Measurements from ENCODE around the gene C12orf43. TPM values are rescaled to one million over a fixed set of nuclear protein-coding genes. Genes with fewer than 3 reads are reported as not detected.
A peak's percentile ranks its signal among the peaks of the same experiment; 100 is the strongest.

C12orf43 gene
- total and polyA plus RNA-seq, 5 donors = 7.5 to 13.0 (median 9.6) TPM

GRCh38 chr12:120996133-120996746, 20.0 kb downstream of the C12orf43 start:
- no peaks in the 10 kb centered on the region for H3K4me1 ChIP-seq (ENCODE audit: control insufficient read depth, insufficient read depth, low read length)
- H3K27ac ChIP-seq (ENCODE audit: low read length) = no peak overlapping the region
- intact Hi-C loops (cut with DNase I) = no loop called here
- DNase-seq = no peak
- ATAC-seq = no peak
- no peak overlapping the region for H3K4me3 ChIP-seq (ENCODE audit: low read length)
- no peaks in the 10 kb centered on the region for H3K9me3 ChIP-seq (ENCODE audit: control insufficient read depth, low read length)
- H3K27me3 ChIP-seq (ENCODE audit: control insufficient read depth, insufficient read depth) = no peaks in the 10 kb centered on the region
- 81% methylated on average over 11 of the region's 11 CpGs for WGBS

GRCh38 chr12:120994589-120995337, 21.5 kb downstream of the C12orf43 start:
- intact Hi-C loops (cut with DNase I) = no loop called here
- WGBS = 92% methylated on average over 2 of the region's 2 CpGs

GRCh38 chr12:120994059-120994458, 22.2 kb downstream of the C12orf43 start:
- H3K9me3 ChIP-seq (ENCODE audit: control insufficient read depth, low read length) = no peaks in the 10 kb centered on the region
- H3K27me3 ChIP-seq (ENCODE audit: control insufficient read depth, insufficient read depth) = no peaks in the 10 kb centered on the region
- no peak overlapping the region for H3K4me3 ChIP-seq (ENCODE audit: low read length)
- no peak overlapping the region for H3K27ac ChIP-seq (ENCODE audit: low read length)
- intact Hi-C loops (cut with DNase I) = no loop called here
- H3K4me1 ChIP-seq (ENCODE audit: control insufficient read depth, insufficient read depth, low read length) = no peaks in the 10 kb centered on the region
- peak in 1 of 2 donors; percentile 25 for ATAC-seq
- WGBS = 90% methylated on average over 15 of the region's 15 CpGs
- no peak for DNase-seq

More at GRCh38 chr12:120994589-120995337, 21.5 kb downstream of the C12orf43 start:
- no peak overlapping the region for H3K27ac ChIP-seq (ENCODE audit: low read length)
- no peak for ATAC-seq
- H3K9me3 ChIP-seq (ENCODE audit: control insufficient read depth, low read length) = no peaks in the 10 kb centered on the region
- H3K4me1 ChIP-seq (ENCODE audit: control insufficient read depth, insufficient read depth, low read length) = no peaks in the 10 kb centered on the region
- no peak overlapping the region for H3K4me3 ChIP-seq (ENCODE audit: low read length)
- DNase-seq = no peak
- H3K27me3 ChIP-seq (ENCODE audit: control insufficient read depth, insufficient read depth) = no peaks in the 10 kb centered on the region

GRCh38 chr12:120993496-120993895, 22.8 kb downstream of the C12orf43 start:
- no peak overlapping the region for H3K4me3 ChIP-seq (ENCODE audit: low read length)
- ATAC-seq (no peak), DNase-seq (no peak)
- no peaks in the 10 kb centered on the region for H3K9me3 ChIP-seq (ENCODE audit: control insufficient read depth, low read length)
- intact Hi-C loops (cut with DNase I) = no loop called here
- WGBS = 80% methylated on average over 11 of the region's 11 CpGs
- H3K4me1 ChIP-seq (ENCODE audit: control insufficient read depth, insufficient read depth, low read length) = no peaks in the 10 kb centered on the region
- no peak overlapping the region for H3K27ac ChIP-seq (ENCODE audit: low read length)
- H3K27me3 ChIP-seq (ENCODE audit: control insufficient read depth, insufficient read depth) = no peaks in the 10 kb centered on the region

GRCh38 chr12:120992989-120993388, 23.3 kb downstream of the C12orf43 start:
- Histone ChIP-seq H3K4me1 (ENCODE audit: control insufficient read depth, insufficient read depth, low read length) (no peaks in the 10 kb centered on the region), H3K27me3 (ENCODE audit: control insufficient read depth, insufficient read depth) (no peaks in the 10 kb centered on the region), H3K4me3 (ENCODE audit: low read length) (no peak overlapping the region), H3K27ac (ENCODE audit: low read length) (no peak overlapping the region), H3K9me3 (ENCODE audit: control insufficient read depth, low read length) (no peaks in the 10 kb centered on the region)
- 86% methylated on average over 1 of the region's 1 CpG for WGBS
- intact Hi-C loops (cut with DNase I) = no loop called here
- no peak for ATAC-seq
- DNase-seq = no peak

- intact Hi-C loops (cut with DNase I) = no loop called here
- no peak for ATAC-seq
- no peaks in the 10 kb centered on the region for H3K4me1 ChIP-seq (ENCODE audit: control insufficient read depth, insufficient read depth, low read length)
Measured at GRCh38 chr12:120991965-120992364, 24.3 kb downstream of the C12orf43 start.

GRCh38 chr12:120990487-120991055, 25.7 kb downstream of the C12orf43 start:
- intact Hi-C loops (cut with DNase I) = no loop called here
- H3K27me3 ChIP-seq (ENCODE audit: control insufficient read depth, insufficient read depth) = no peaks in the 10 kb centered on the region

More at GRCh38 chr12:120991965-120992364, 24.3 kb downstream of the C12orf43 start:
- no peaks in the 10 kb centered on the region for H3K9me3 ChIP-seq (ENCODE audit: control insufficient read depth, low read length)
- H3K27ac ChIP-seq (ENCODE audit: low read length) = no peak overlapping the region
- DNase-seq = no peak
- no peak overlapping the region for H3K4me3 ChIP-seq (ENCODE audit: low read length)
- H3K27me3 ChIP-seq (ENCODE audit: control insufficient read depth, insufficient read depth) = no peaks in the 10 kb centered on the region

GRCh38 chr12:120989687-120990086, 26.6 kb downstream of the C12orf43 start:
- WGBS = 87% methylated on average over 3 of the region's 3 CpGs
- H3K9me3 ChIP-seq (ENCODE audit: control insufficient read depth, low read length) = no peaks in the 10 kb centered on the region
- no peak for ATAC-seq
- no peak overlapping the region for H3K27ac ChIP-seq (ENCODE audit: low read length)
- H3K27me3 ChIP-seq (ENCODE audit: control insufficient read depth, insufficient read depth) = no peaks in the 10 kb centered on the region
- intact Hi-C loops (cut with DNase I) = no loop called here
- DNase-seq = no peak
- H3K4me3 ChIP-seq (ENCODE audit: low read length) = no peak overlapping the region
- H3K4me1 ChIP-seq (ENCODE audit: control insufficient read depth, insufficient read depth, low read length) = no peaks in the 10 kb centered on the region

More at GRCh38 chr12:120990487-120991055, 25.7 kb downstream of the C12orf43 start:
- no peak for ATAC-seq
- Histone ChIP-seq H3K4me3 (ENCODE audit: low read length) (no peak overlapping the region), H3K27ac (ENCODE audit: low read length) (no peak overlapping the region), H3K4me1 (ENCODE audit: control insufficient read depth, insufficient read depth, low read length) (no peaks in the 10 kb centered on the region), H3K9me3 (ENCODE audit: control insufficient read depth, low read length) (no peaks in the 10 kb centered on the region)
- 69% methylated on average over 2 of the region's 2 CpGs for WGBS
- no peak for DNase-seq

GRCh38 chr12:120988658-120989057, 27.6 kb downstream of the C12orf43 start:
- WGBS = 89% methylated on average over 17 of the region's 17 CpGs
- intact Hi-C loops (cut with DNase I) = no loop called here

GRCh38 chr12:120988234-120988633, 28.1 kb downstream of the C12orf43 start:
- no peak for ATAC-seq
- no peak overlapping the region for H3K4me3 ChIP-seq (ENCODE audit: low read length)
- DNase-seq = no peak
- 86% methylated on average over 4 of the region's 4 CpGs for WGBS
- H3K9me3 ChIP-seq (ENCODE audit: control insufficient read depth, low read length) = no peaks in the 10 kb centered on the region
- intact Hi-C loops (cut with DNase I) = no loop called here
- no peak overlapping the region for H3K27ac ChIP-seq (ENCODE audit: low read length)
- H3K27me3 ChIP-seq (ENCODE audit: control insufficient read depth, insufficient read depth) = no peaks in the 10 kb centered on the region
- no peaks in the 10 kb centered on the region for H3K4me1 ChIP-seq (ENCODE audit: control insufficient read depth, insufficient read depth, low read length)

More at GRCh38 chr12:120988658-120989057, 27.6 kb downstream of the C12orf43 start:
- Histone ChIP-seq H3K27ac (ENCODE audit: low read length) (no peak overlapping the region), H3K9me3 (ENCODE audit: control insufficient read depth, low read length) (no peaks in the 10 kb centered on the region), H3K4me3 (ENCODE audit: low read length) (no peak overlapping the region), H3K27me3 (ENCODE audit: control insufficient read depth, insufficient read depth) (no peaks in the 10 kb centered on the region), H3K4me1 (ENCODE audit: control insufficient read depth, insufficient read depth, low read length) (no peaks in the 10 kb centered on the region)
- DNase-seq = no peak
- ATAC-seq = peak in 1 of 2 donors; percentile 16

GRCh38 chr12:120984351-120984898, 31.9 kb downstream of the C12orf43 start:
- Histone ChIP-seq H3K27me3 (ENCODE audit: control insufficient read depth, insufficient read depth) (no peaks in the 10 kb centered on the region), H3K27ac (ENCODE audit: low read length) (no peak overlapping the region), H3K9me3 (ENCODE audit: control insufficient read depth, low read length) (no peaks in the 10 kb centered on the region), H3K4me1 (ENCODE audit: control insufficient read depth, insufficient read depth, low read length) (no peaks in the 10 kb centered on the region), H3K4me3 (ENCODE audit: low read length) (no peak overlapping the region)
- intact Hi-C loops (cut with DNase I) = no loop called here
- ATAC-seq (no peak), DNase-seq (no peak)
- WGBS = 79% methylated on average over 3 of the region's 3 CpGs

Measured in right cardiac atrium (tissue), 5 donors.